NCI-H774 (cell line): ENCODE results near the gene FOXJ1.

Source experiments
- DNase-seq: peaks from one replicate; lab custom pipeline; 2025; lab: John Stamatoyannopoulos, UW

FOXJ1 gene

DNA sequence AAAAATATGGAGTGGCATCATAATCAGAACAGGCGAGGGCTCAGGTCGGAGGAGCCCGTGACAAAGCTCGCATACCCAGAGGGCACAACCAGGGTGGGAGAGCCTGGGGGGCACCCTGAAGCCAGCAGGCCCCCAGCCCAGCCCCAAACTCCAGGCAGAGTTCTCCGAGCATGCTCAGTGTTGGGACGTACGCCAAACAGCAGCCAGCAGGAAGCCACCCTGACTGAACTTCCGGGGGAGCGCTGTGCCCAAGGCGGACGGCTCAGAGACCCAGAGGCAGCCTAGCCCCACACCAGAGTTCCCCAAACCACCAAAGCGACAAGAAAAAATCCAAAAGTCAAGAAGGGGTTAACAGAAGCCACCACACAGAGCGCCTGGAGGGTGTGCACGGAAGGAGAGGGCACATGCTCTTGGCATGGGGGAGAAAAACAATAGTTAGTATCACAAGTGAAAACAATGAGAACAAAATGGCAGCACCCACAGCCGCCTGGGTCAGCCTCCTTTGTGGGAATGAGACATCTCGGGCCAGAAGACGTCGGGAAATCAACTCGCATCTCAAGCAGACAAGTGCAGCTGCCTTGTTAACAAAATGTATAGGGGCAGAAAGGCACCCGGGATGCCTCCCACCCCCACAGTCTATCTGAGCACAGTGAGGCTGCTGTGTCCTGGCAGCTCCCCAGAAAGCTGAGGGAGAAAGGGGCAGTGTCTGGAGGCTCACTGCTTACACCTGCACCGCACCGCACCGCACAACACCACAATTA is 49.3 kb downstream of the FOXJ1 start:
- DNase-seq, result no peak

DNA sequence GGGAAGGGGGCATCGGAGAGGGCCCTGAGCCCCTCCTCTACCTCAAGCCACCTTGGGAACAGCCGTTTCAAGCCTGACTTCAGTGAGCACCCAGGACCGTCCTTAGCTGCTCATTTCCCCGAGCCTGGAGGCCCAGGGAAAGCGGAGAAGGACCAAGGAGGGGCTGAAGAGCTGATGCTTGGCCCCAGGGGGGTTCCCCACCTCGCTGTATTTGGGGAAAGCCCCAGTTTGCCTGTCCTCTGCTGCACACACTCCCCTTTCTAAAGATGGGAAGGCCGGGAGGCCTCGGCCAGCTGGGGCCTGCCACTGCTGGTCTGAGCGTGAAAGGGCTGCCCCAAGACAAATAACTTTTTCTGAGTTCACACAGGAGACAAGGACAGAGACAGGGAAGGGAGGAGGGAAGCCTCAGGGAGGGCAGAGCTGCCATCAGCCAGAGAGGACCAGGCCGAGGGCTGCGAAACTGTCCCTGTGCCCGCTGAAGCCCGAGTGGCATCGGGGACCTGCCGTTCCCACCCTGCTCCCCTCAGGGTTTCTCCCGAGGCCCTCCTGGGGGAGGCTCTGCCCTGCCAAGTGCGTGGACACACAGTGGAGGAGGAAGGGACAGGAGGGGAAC is 50.4 kb downstream of the FOXJ1 start:
- no peak for DNase-seq

DNA sequence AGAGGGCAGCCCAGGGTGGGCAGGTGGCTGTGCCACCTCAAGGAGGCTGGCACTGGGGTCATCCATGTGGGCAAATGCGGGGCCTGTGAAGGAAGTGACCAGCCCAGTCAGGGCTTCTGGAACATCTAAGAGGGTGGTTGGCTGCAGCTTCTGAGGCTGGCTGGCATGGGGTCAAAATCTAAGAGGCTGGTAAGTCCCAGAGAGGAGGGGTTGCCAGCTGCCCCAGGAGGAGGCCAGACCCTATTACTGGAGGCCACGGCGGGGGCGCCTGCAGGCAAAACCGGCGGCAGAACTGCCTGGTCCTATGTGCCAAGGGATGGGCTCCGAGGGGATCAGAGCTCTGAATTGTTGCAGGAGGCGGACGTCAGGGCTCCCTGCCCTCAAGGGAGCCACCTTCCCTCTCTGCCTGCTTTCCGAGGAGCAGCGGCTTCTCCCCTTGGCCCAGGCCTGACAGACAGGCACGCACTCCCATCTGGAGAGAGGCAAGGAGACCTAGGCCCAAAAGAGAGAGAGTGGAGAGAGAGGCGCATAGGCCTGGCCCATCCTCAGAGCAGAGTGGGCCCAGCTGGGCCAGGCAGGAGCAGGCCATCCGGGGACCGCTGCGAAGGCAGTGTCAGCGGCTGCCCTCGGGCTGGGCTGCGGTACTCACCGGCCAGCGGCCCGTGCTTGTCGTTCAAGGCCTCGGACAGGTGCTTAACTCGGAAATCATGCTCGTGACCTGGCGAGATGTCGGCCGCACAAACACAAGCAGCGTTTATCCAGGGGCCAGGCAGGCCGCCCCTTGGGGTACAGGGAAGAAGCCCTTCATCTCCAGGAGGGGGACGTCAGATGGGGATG is 51.1 kb downstream of the FOXJ1 start:
- DNase-seq, result no peak

DNA sequence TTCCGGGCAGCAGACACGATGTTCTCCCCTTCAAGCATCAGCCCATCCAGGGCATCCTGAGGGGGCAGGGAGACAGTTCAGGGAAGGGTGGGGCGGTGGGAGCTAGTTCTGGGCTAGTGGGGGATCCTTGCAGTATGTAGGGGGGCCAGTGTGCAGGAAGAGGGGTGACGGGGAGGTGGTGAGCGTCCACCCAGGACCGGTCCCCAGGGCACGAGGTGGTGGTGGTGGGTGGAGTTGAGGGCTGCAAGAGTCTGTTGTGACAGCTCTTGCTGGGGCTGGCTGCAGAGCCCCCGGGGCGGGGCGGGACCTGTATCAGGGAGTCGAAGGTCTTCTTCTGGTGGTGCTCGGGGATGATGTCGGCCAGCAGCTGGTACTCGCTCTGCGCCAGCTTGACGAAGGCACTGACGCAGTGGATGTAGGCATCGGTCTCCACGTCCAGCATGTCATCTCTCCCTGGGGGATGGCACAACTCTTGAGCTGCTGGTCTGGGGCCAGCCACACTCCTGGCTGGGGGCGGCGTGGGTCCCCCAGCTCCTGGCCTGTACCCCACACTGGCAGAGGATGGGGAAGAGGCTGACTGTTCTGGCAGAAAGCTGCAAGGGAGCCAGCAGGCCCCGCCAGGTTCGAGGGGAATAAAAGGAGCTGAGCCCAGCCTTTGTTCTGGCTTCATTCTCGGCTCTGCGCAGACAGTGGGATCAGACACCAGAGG is 52.0 kb downstream of the FOXJ1 start:
- no peak for DNase-seq

DNA sequence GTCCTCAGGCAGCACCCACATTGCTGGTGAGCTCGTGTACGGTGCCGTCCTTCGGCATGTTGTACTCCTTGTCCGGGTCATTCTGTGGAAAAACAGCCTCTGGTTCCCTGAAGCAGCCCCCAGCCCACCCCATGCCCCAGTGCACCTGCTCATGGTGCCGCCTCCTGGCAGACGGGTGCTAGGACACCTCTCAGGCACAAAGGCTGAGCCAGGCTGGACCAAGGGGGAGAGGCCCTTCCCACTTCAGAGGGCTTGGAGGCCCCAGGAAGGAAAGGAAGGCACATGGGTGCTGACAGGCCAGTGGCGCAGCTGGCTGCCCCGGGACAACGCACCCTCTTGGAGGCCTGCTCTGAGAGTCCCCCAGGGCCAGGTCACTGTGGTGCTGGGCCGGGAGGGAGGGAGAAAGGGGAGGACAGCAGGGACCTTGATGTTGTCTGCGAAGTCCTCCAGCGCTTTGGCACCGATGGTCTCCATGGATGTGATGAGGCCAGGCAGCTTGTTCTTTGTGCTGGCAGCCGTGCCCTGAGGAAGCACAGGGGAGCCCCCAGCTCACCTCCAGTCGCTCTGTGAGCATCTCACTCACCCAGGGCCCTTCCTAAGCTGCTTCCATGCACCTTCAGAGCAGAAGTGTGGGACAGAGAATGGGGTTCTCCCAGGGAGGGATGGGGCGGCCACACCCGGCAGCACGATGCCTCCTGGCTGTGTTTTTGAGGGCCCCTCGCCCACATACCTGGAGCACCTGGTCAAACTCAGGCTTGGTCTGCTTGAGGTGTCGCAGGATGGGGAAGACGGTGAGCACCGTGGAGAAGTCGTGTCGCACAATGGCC is 52.8 kb downstream of the FOXJ1 start:
- DNase-seq, result no peak

DNA sequence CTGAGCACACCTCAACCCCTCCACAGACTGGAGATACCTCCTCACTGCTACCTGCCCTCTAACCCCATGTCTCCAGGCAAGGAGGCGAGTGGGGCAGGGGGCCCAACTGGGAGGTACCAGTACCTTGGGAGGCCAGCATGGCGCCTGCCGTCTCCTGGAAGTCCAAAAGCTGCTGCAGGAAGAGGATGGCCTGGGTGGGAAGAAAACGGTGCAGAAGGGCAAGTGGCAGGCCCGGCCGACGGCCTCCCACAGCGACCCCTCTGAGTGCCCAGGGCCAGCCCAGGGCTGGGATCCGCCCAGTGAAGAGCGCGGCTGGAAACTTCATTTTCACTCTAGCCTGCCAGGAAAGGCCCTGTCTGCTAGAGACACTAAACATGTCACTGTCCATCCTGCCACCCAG is 53.5 kb downstream of the FOXJ1 start:
- no peak for DNase-seq

DNA sequence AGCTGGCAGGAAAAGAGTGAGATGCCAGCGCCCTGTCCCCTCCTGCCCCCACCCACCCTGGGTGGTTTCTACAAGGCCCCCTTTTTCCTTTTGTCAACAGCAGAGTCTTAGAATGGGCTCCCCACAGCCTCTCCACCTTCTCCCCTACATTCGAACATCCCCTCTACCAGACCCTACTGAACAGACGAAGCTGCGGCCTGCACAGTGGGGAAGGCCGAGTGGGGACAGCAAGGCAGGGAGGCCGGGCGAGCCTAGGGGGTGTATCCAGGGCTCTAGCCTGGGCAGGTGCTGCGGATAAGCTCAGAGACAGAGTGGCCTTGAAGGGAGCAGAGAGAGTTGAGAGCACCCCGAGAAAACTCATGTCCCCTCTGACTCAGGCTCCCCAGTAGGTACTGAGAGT is 54.7 kb downstream of the FOXJ1 start:
- no peak for DNase-seq
